IPS-18c (cell line): ENCODE data around the gene SSNA1.

Experiments
- H3K4me3 ChIP-seq: 2 replicates; pipeline ENCODE4 v1.7.0; 2013; ENCODE audit warnings: low read depth, mild to moderate bottlenecking, low read length, moderate library complexity; ENCODE audit not compliant: insufficient read depth
- H3K9me3 ChIP-seq: one replicate; pipeline ENCODE4 v1.6.1; 2013; ENCODE audit warnings: mild to moderate bottlenecking, low read length, moderate library complexity; ENCODE audit not compliant: control insufficient read depth, insufficient read depth

Gene SSNA1

DNA sequence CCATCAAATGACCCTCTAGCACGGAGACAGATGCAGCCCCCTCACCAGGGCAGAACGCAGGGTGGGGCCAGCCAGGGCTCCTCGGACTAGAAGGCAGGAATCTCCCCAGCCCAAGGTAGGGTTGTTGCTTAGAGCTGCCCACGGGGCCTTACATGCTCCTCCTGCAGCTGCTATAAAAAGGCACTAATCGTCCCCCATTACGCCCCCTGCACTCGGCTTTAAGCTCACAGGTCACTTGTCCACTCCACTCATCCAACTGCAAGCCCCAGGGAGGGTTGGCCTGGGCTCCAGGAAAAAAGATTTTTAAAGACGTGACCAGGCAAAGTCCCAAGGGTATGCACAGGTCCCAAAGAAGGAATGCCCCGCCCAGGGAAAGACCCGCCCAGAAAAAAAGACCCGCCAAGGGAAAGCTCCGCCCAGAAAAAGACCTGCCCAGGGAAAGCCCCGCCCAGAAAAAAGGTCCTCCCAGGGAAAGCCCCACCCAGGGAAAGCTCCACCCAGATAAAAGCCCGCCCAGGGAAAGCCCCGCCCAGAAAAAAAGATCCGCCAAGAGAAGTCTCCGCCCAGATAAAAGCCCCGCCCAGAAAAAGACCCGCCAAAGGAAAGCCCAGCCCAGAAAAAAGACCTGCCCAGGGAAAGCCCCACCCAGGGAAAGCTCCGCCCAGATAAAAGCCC is 38.4 kb upstream of the SSNA1 start:
- Histone ChIP-seq H3K4me3 (peak overlapping the region; percentile 6; the same call in 1 of the 2 replicates), H3K9me3 (no peaks in the 10 kb centered on the region)

DNA sequence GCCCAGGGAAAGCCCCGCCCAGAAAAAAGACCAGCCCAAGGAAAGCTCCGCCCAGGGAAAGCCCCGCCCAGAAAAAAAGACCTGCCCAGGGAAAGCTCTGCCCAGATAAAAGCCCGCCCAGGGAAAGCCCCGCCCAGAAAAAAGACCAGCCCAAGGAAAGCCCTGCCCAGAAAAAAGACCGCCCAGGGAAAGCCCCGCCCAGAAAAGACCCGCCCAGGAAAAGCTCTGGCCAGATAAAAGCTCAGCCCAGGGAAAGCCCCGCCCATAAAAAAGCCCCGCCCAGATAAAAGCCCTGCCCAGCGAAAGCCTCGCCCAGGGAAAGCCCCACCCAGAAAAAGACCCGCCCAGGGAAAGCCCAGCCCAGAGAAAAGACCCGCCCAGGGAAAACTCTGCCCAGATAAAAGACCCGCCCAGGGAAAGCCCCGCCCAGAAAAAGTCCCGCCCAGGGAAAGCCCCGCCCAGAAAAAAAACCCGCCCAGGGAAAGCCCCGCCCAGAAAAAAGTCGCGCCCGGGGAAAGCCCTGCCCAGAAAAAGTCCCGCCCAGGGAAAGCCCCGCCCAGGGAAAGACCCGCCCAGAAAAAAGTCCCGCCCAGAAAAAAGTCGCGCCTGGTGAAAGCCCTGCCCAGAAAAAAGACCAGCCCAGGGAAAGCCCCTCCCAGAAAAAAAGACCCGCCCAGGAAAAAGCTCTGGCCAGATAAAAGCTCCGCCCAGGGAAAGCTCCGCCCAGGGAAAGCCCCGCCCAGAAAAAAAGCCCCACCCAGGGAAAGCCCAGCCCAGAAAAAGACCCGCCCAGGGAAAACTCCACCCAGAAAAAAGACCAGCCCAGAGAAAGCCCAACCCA is 37.6 kb upstream of the SSNA1 start:
- H3K4me3 ChIP-seq = no peak overlapping the region
- no peaks in the 10 kb centered on the region for H3K9me3 ChIP-seq

DNA sequence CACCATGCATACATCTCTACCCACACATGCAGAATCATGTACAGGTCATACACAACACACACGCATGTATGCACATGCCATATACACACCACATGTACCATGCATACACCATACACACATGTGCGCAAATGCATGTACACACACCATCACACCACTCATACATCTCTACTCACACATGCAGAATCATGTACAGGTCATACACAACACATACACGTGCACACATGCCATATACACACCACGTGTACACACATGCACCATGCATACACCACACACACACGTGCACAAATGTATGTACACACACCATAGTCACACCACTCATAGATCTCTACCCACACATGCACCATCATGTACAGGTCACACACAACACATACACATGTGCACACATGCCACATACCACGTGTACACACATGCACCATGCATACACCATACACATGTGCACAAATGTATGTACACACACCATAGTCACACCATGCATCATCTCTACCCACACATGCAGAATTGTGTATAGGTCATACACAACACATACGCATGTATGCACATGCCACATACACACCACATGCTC is 35.6 kb upstream of the SSNA1 start:
- H3K4me3 ChIP-seq = no peak overlapping the region

GRCh38 chr9:137156567-137157375 is 31.7 kb upstream of the SSNA1 start:
- Histone ChIP-seq H3K4me3 (peak overlapping the region; percentile 50), H3K9me3 (no peaks in the 10 kb centered on the region)

More for the DNA sequence above, 35.6 kb upstream of the SSNA1 start:
- no peaks in the 10 kb centered on the region for H3K9me3 ChIP-seq

DNA sequence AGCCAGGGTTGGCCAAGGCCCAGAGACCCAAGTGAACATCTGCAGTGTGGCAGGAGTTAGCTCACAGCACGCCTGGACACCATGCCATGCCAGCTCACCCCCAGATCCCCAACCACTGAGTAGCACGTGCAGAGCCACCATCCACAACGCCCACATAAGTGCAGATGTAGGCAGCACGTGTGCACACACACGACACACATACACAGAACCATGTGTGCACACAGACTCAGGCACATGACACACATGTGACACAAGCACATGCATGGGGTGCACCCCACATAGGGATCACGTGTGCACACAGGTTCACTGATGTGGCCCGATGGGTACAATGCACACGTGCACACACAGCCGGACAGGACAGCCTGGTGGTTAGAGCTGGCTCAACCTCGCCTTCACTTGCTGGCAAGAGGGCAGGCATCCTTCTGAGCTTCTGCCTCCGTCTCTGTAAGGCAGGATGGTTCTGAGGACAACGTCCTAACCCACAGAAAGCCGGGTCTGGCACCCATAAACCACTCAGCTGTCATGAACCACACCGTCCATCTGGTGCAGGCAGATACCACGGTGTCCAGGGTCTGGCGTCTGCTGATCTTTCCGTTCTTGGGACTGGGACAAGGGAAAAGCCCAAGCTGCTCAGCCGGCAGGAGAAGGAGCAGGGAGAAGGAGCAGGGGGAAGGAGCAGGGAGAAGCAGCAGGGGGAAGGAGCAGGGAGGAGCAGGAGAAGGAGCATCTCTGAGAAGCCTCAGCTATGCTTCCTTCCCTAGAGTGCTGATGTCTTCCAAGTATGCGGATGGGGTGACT is 30.7 kb upstream of the SSNA1 start:
- no peaks in the 10 kb centered on the region for H3K9me3 ChIP-seq
- H3K4me3 ChIP-seq = no peak overlapping the region

DNA sequence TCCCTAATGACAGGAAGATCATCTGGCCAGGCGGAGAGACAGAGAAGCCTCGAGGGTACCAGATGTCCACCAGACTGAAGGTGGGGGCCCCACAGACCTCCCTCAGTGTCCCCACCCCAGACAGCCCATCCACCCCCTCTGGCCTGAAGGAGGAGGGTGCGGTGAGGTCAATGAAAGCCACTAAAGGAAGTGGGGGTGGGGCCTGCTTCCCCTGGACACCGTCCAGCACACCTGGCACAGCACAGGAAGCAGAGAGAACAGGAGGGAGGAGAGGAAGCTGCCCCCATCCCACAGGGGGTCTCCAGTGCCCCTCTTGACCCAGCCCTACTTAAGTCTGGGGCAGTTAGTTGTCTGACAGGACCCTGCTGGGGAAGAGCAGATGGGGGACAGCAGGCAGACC is 29.9 kb upstream of the SSNA1 start:
- Histone ChIP-seq H3K9me3 (no peaks in the 10 kb centered on the region), H3K4me3 (no peak overlapping the region)

GRCh38 chr9:137159105-137160053 is 29.1 kb upstream of the SSNA1 start:
- no peak overlapping the region for H3K4me3 ChIP-seq
- no peaks in the 10 kb centered on the region for H3K9me3 ChIP-seq

GRCh38 chr9:137160054-137160425 is 28.4 kb upstream of the SSNA1 start:
- H3K4me3 ChIP-seq = no peak overlapping the region
- H3K9me3 ChIP-seq = no peaks in the 10 kb centered on the region

DNA sequence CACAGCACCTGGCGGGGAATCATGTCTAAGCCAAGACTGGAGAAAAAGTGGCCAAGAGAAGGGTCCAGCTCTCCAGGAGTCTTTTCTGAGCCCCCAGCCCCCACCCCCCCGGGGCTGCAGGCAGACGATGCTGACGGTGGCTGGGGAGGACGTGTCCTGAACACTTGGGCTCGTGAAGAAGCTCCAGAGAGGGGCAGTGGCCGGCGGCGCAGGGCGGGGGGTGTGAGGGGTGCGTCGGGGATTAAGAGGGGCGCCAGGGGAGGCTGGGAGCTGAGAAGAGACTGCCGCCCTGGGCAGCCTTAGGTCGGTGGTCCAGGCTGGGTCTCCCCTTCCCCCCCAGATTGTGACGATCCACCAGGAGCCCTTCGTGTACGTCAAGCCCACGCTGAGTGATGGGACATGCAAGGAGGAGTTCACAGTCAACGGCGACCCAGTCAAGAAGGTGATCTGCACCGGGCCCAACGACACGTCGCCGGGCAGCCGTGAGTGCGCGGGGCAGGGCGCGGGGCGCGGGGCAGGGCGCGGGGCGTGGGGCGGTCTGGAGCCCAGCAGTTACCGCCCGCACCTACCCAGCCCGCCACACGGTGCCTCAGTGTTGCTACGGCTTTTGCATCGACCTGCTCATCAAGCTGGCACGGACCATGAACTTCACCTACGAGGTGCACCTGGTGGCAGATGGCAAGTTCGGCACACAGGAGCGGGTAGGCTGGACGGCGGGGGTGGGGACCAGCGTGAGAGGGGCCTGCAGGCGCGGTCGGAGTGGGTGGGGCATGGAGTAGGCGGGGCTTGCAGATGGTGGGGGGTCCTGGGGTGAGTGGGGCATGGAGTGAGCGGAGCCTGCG is 27.5 kb upstream of the SSNA1 start:
- no peaks in the 10 kb centered on the region for H3K9me3 ChIP-seq
- no peak overlapping the region; the same call in 1 of the 2 replicates for H3K4me3 ChIP-seq

- peak overlapping the region; percentile 28; the same call in 1 of the 2 replicates for H3K4me3 ChIP-seq
- H3K9me3 ChIP-seq = no peaks in the 10 kb centered on the region
Observed at GRCh38 chr9:137161558-137162486, 26.7 kb upstream of the SSNA1 start.

GRCh38 chr9:137162505-137163364 is 25.7 kb upstream of the SSNA1 start:
- Histone ChIP-seq H3K9me3 (no peaks in the 10 kb centered on the region), H3K4me3 (peak overlapping the region; percentile 28; the same call in 1 of the 2 replicates)

DNA sequence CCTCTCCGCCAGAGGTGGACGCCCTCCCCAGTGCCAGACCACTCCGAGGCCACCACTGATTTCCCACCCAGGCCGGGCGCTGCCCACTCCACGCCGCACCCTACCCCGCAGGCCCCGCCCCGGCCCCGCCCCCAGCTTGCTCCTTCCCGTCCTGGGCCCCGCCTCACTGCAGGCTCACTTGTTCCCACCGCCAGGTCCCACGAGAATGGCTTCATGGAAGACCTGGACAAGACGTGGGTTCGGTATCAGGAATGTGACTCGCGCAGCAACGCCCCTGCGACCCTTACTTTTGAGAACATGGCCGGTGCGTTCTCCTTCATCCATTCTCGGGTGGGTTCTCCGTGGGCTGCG is 25.1 kb upstream of the SSNA1 start:
- Histone ChIP-seq H3K9me3 (no peaks in the 10 kb centered on the region), H3K4me3 (peak overlapping the region; percentile 25; the same call in 1 of the 2 replicates)

GRCh38 chr9:137163805-137164204 is 24.7 kb upstream of the SSNA1 start:
- Histone ChIP-seq H3K9me3 (no peaks in the 10 kb centered on the region), H3K4me3 (no peak overlapping the region)
